ENCODE data around the gene LDB2.

GRCh38 chr4:16812041-16812440 is 86.4 kb downstream of the LDB2 start:
- no peak for TF ChIP-seq TARDBP (IDR thresholded peaks at IDR 0.05)
- no peak for TF ChIP-seq FOXM1 (IDR thresholded peaks at IDR 0.05; ENCODE audit: borderline replicate concordance)
- no peak for TF ChIP-seq NFRKB (IDR thresholded peaks at IDR 0.05)
